ENCODE measurements around the gene KDM3A. TPM values are rescaled to one million over a fixed set of nuclear protein-coding genes. Genes with fewer than 3 reads are reported as not detected.

Gene KDM3A
- total RNA-seq, 4 donors from 2014 or later: 42.9 to 153 (median 64.9) TPM

DNA sequence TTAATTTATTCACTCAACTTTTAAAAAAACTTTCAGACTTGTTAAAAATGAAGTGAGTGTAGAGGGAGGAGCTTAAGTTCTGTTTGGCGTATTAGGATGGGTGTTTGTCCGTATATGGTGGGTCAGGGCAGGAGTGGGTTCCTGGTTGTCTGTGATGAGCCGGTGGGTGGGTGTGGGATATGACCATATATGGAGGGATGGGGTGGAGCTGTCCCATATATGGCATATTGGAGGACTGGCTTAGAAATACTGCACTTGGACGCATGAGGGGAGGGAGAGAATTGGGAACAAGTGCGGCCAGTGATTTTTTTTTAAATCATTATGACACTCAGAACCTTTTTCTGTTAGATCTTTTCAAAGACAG, 1.5 kb downstream of the KDM3A start:
- H3K27me3 ChIP-seq: no peaks in the 10 kb centered on the region
- H3K9me3 ChIP-seq: peaks cover 14% of the 10 kb centered on the region
- H3K27ac ChIP-seq: peak overlapping the region; percentile 100
- 1% methylated on average over 5 of the region's 5 CpGs for WGBS
- peaks cover 3% of the 10 kb centered on the region for H3K36me3 ChIP-seq
- H3K4me1 ChIP-seq: peaks cover 38% of the 10 kb centered on the region
- TF ChIP-seq EP300 (IDR thresholded peaks at IDR 0.05) (no peak), POLR2AphosphoS5 (IDR thresholded peaks at IDR 0.05) (no peak), POLR2A (IDR thresholded peaks at IDR 0.05) (no peak)
- TF ChIP-seq, protein P1, sequence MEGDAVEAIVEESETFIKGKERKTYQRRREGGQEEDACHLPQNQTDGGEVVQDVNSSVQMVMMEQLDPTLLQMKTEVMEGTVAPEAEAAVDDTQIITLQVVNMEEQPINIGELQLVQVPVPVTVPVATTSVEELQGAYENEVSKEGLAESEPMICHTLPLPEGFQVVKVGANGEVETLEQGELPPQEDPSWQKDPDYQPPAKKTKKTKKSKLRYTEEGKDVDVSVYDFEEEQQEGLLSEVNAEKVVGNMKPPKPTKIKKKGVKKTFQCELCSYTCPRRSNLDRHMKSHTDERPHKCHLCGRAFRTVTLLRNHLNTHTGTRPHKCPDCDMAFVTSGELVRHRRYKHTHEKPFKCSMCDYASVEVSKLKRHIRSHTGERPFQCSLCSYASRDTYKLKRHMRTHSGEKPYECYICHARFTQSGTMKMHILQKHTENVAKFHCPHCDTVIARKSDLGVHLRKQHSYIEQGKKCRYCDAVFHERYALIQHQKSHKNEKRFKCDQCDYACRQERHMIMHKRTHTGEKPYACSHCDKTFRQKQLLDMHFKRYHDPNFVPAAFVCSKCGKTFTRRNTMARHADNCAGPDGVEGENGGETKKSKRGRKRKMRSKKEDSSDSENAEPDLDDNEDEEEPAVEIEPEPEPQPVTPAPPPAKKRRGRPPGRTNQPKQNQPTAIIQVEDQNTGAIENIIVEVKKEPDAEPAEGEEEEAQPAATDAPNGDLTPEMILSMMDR (IDR thresholded peaks at IDR 0.05): no peak
- H3K4me3 ChIP-seq: peak overlapping the region; percentile 77
- peak; percentile 91 for DNase-seq (ENCODE audit: low spot score in 2 of 2)

GRCh38 chr2:86443631-86444350, 2.6 kb downstream of the KDM3A start:
- peaks cover 46% of the 10 kb centered on the region for H3K4me1 ChIP-seq
- DNase-seq (ENCODE audit: low spot score in 2 of 2): no peak

DNA sequence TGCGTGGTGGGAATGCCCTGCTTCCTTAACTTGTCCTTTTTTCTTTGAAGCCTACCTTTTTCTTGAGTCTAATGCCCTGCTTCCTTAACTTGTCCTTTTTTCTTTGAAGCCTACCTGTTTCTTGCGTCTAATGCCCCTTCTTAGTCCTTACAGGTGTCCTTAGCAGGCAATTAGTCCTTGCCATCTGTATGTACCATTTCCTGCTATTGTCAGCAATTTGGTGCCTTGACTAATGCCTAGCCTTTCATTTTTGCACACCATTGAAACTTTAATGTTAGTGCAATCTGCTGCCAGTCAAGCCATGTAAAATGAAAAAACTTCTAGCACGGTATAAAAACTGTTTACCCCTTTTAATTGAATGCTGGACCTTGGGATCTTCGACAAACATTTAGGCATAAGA, 4.3 kb downstream of the KDM3A start:
- TF ChIP-seq EP300 (IDR thresholded peaks at IDR 0.05): no peak
- WGBS: 82% methylated on average over 4 of the region's 4 CpGs
- DNase-seq (ENCODE audit: low spot score in 2 of 2): no peak
- no peaks in the 10 kb centered on the region for H3K9me3 ChIP-seq
- H3K36me3 ChIP-seq: peaks cover 10% of the 10 kb centered on the region
- H3K27me3 ChIP-seq: no peaks in the 10 kb centered on the region
- no peak overlapping the region for H3K27ac ChIP-seq
- H3K4me1 ChIP-seq: peaks cover 48% of the 10 kb centered on the region
- H3K4me3 ChIP-seq: no peak overlapping the region

More at GRCh38 chr2:86443631-86444350, 2.6 kb downstream of the KDM3A start:
- WGBS: 42% methylated on average over 7 of the region's 7 CpGs
- TF ChIP-seq EP300 (IDR thresholded peaks at IDR 0.05) (no peak), POLR2A (IDR thresholded peaks at IDR 0.05) (no peak), POLR2AphosphoS5 (IDR thresholded peaks at IDR 0.05) (no peak)
- TF ChIP-seq, protein P1 (IDR thresholded peaks at IDR 0.05): no peak
- peaks cover 3% of the 10 kb centered on the region for H3K36me3 ChIP-seq
- H3K27ac ChIP-seq: peak overlapping the region; percentile 100
- peak overlapping the region; percentile 77 for H3K4me3 ChIP-seq
- H3K9me3 ChIP-seq: peaks cover 6% of the 10 kb centered on the region
- no peaks in the 10 kb centered on the region for H3K27me3 ChIP-seq

DNA sequence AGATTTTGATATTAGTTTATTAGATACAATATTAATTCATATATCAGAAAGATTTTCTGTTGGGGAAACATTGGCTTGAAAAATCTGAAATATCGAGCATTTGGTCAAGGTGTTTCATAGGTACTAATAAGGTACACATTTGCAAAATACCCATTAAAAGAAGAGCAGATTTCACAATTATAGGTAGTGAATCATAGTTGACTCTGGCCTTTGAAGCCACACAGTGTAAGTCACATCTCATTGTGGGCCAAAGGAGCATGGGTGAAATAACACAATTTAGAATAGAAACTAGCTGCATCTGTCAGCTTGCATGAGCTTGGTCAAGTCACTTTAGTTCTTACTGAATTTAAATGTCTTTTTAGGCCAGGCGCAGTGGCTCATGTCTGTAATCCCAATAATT, 4.9 kb downstream of the KDM3A start:
- no peak for DNase-seq (ENCODE audit: low spot score in 2 of 2)
- Histone ChIP-seq H3K36me3 (peaks cover 15% of the 10 kb centered on the region), H3K4me1 (peaks cover 49% of the 10 kb centered on the region)

DNA sequence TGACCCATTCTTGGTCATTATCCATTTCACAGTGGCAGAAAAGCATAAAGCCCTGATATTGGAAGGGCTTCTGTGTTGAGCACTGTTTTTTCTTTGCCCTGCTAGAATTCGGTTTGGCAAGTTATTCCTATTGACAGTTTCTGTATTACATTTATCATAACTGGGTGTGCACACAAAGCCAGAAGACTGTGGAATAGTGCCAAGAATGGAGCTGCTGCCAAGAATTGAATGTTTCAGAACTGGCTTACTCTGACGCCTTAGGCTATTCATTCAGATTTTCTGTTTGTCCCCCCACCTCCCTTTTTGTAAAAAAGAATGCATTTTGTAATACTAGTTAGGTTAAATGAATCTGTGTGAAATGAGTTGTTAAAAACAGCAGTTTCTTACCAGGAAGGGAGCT, 12.7 kb downstream of the KDM3A start:
- H3K27me3 ChIP-seq: no peaks in the 10 kb centered on the region
- peak in 1 of 2 donors; percentile 72 for DNase-seq (ENCODE audit: low spot score in 2 of 2)
- peaks cover 70% of the 10 kb centered on the region for H3K36me3 ChIP-seq
- H3K4me1 ChIP-seq: peaks cover 16% of the 10 kb centered on the region
- 5% methylated on average over 2 of the region's 2 CpGs for WGBS
- TF ChIP-seq POLR2AphosphoS5 (IDR thresholded peaks at IDR 0.05) (no peak), POLR2A (IDR thresholded peaks at IDR 0.05) (no peak), EP300 (IDR thresholded peaks at IDR 0.05) (no peak)
- TF ChIP-seq, protein P1 (IDR thresholded peaks at IDR 0.05): no peak
- H3K4me3 ChIP-seq: no peak overlapping the region
- no peaks in the 10 kb centered on the region for H3K9me3 ChIP-seq
- no peak overlapping the region for H3K27ac ChIP-seq

More for the DNA sequence above, 4.9 kb downstream of the KDM3A start:
- Histone ChIP-seq H3K27me3 (no peaks in the 10 kb centered on the region), H3K4me3 (no peak overlapping the region), H3K9me3 (no peaks in the 10 kb centered on the region), H3K27ac (no peak overlapping the region)
- TF ChIP-seq POLR2A (IDR thresholded peaks at IDR 0.05): no peak
- TF ChIP-seq POLR2AphosphoS5 (IDR thresholded peaks at IDR 0.05): no peak
- TF ChIP-seq, protein P1 (IDR thresholded peaks at IDR 0.05): no peak
- TF ChIP-seq EP300 (IDR thresholded peaks at IDR 0.05): no peak
- 96% methylated on average over 2 of the region's 2 CpGs for WGBS

Measured in suprapubic skin (tissue), 4 donors.